HepG2 (cell line): ENCODE measurements around the gene BTN1A1. TPM values are rescaled to one million over a fixed set of nuclear protein-coding genes. Genes with fewer than 3 reads are reported as not detected.

ENCODE experiments used
- BATF2 ChIP-seq: sonication (generic); formaldehyde crosslinking; IDR thresholded peaks from 2 replicates; pipeline ENCODE4 v1.8.0; 2022; ENCODE audit warnings: mild to moderate bottlenecking, missing genetic modification reagents, moderate library complexity
- BRCA1 ChIP-seq: sonication (generic); formaldehyde crosslinking; IDR thresholded peaks from 2 replicates; pipeline ENCODE4 v1.4.0; 2020; ENCODE audit warnings: missing genetic modification reagents
- HCFC1 ChIP-seq: fragments of 150-350 bp; IDR thresholded peaks from 2 replicates; pipeline ENCODE4 v1.6.1; 2014; ENCODE audit warnings: low read depth, low read length
- MAF1 ChIP-seq: sonication (generic); formaldehyde crosslinking; IDR thresholded peaks from 2 replicates; pipeline ENCODE4 v1.5.0; 2020; ENCODE audit warnings: missing genetic modification reagents, borderline replicate concordance
- MEIS2 ChIP-seq: sonication (generic); formaldehyde crosslinking; IDR thresholded peaks from 2 replicates; pipeline ENCODE4 v1.9.0; 2021; ENCODE audit warnings: mild to moderate bottlenecking, missing genetic modification reagents
- MXI1 ChIP-seq: IDR thresholded peaks from 3 replicates; pipeline ENCODE4 v1.6.1; 2012; ENCODE audit warnings: low read depth, low read length, inconsistent platforms, borderline replicate concordance
- PHF20 ChIP-seq: sonication (generic); formaldehyde crosslinking; IDR thresholded peaks from 2 replicates; pipeline ENCODE4 v1.5.0; 2020; ENCODE audit warnings: mild to moderate bottlenecking, missing genetic modification reagents
- PRDM15 ChIP-seq: sonication (generic); formaldehyde crosslinking; IDR thresholded peaks from 2 replicates; pipeline ENCODE4 v1.4.0; 2020; ENCODE audit warnings: missing genetic modification reagents
- RARG ChIP-seq: sonication (generic); formaldehyde crosslinking; IDR thresholded peaks from 2 replicates; pipeline ENCODE4 v1.4.0; 2020; ENCODE audit warnings: low read depth, mild to moderate bottlenecking, missing genetic modification reagents
- SAFB2 ChIP-seq: sonication (generic); formaldehyde crosslinking; IDR thresholded peaks from 2 replicates; pipeline ENCODE4 v1.5.1; 2020; ENCODE audit warnings: missing genetic modification reagents, low read depth, mild to moderate bottlenecking, borderline replicate concordance
- SRSF1 ChIP-seq: fragments of 200-400 bp; formaldehyde crosslinking; optimal IDR thresholded peaks from 2 replicates; pipeline ENCODE3; 2017; ENCODE audit warnings: mild to moderate bottlenecking, low read depth, low read length, moderate library complexity
- STAG1 ChIP-seq: sonication (generic); formaldehyde crosslinking; IDR thresholded peaks from 2 replicates; pipeline ENCODE4 v1.4.0; 2020; ENCODE audit warnings: missing genetic modification reagents
- TEAD2 ChIP-seq: sonication (generic); formaldehyde crosslinking; IDR thresholded peaks from 2 replicates; pipeline ENCODE4 v1.9.0; 2021; ENCODE audit warnings: missing genetic modification reagents
- TEAD3 ChIP-seq: optimal IDR thresholded peaks from 2 replicates; pipeline ENCODE3; 2016; ENCODE audit warnings: borderline replicate concordance
- polyA plus RNA-seq, 8 experiments: library from polyadenylated mRNA; depleted of rRNA in 3 of 8; stranded (reverse) in 7 of 8; unstranded in 1 of 8; fragments of >200 nt; fragmentation: Illumina TruSeq in 4 of 8; extraction: Trizol in 4 of 8; gene quantifications; 2 replicates each; pipeline versions ENCODE4 v1.2.1 to v1.2.3, GENCODE V29; 2011 to 2016; ENCODE audit warnings: low read depth in 4 of 8, missing spikeins in 1 of 8, mixed read lengths in 1 of 8; ENCODE audit not compliant: insufficient read depth in 1 of 8
- total RNA-seq, 5 experiments: library from RNA; depleted of rRNA; stranded (reverse); fragments of >200 nt; fragmentation: Illumina TruSeq; extraction: Trizol; gene quantifications; 2 replicates each; pipeline ENCODE4 v1.2.3, GENCODE V29; 2016; ENCODE audit warnings: low read depth in 1 of 5
- TF ChIP-seq, protein P1 (sequence below): sonication (generic); formaldehyde crosslinking; IDR thresholded peaks from 2 replicates; pipeline ENCODE4; 2020; ENCODE audit warnings: missing genetic modification reagents, mild to moderate bottlenecking, borderline replicate concordance
- TF ChIP-seq, protein P2 (sequence below): sonication (generic); formaldehyde crosslinking; IDR thresholded peaks from 2 replicates; pipeline ENCODE4 v1.4.0; 2020; ENCODE audit warnings: missing genetic modification reagents, borderline replicate concordance
- TF ChIP-seq, protein P3 (sequence below): sonication (generic); formaldehyde crosslinking; IDR thresholded peaks from 2 replicates; pipeline ENCODE4 v1.5.1; 2020; ENCODE audit warnings: missing genetic modification reagents, mild to moderate bottlenecking, borderline replicate concordance

Gene BTN1A1
- total and polyA plus RNA-seq, 2 of the 13 experiments (the other 11 are each of a cell fraction or from before 2014, with no cell fraction given), result 0.04 TPM; not detected in 1

- TF ChIP-seq PRDM15 (CRISPR knock-in tag), result peak; percentile 69; the same call in 1 of the 2 replicates
- TF ChIP-seq TEAD3, result peak; percentile 23
- TF ChIP-seq STAG1 (CRISPR knock-in tag), result peak; percentile 35
- TF ChIP-seq RARG (CRISPR knock-in tag), result no peak
- TF ChIP-seq PHF20 (CRISPR knock-in tag), result peak; percentile 79
- no peak; the same call in 1 of the 2 replicates for TF ChIP-seq MAF1 (CRISPR knock-in tag)
- TF ChIP-seq SRSF1, result peak; percentile 31
- TF ChIP-seq HCFC1, result no peak
- no peak for TF ChIP-seq TEAD2 (CRISPR knock-in tag)
- TF ChIP-seq, protein P1, sequence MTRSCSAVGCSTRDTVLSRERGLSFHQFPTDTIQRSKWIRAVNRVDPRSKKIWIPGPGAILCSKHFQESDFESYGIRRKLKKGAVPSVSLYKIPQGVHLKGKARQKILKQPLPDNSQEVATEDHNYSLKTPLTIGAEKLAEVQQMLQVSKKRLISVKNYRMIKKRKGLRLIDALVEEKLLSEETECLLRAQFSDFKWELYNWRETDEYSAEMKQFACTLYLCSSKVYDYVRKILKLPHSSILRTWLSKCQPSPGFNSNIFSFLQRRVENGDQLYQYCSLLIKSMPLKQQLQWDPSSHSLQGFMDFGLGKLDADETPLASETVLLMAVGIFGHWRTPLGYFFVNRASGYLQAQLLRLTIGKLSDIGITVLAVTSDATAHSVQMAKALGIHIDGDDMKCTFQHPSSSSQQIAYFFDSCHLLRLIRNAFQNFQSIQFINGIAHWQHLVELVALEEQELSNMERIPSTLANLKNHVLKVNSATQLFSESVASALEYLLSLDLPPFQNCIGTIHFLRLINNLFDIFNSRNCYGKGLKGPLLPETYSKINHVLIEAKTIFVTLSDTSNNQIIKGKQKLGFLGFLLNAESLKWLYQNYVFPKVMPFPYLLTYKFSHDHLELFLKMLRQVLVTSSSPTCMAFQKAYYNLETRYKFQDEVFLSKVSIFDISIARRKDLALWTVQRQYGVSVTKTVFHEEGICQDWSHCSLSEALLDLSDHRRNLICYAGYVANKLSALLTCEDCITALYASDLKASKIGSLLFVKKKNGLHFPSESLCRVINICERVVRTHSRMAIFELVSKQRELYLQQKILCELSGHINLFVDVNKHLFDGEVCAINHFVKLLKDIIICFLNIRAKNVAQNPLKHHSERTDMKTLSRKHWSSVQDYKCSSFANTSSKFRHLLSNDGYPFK, result no peak; the same call in 1 of the 2 replicates
- TF ChIP-seq, protein P2, sequence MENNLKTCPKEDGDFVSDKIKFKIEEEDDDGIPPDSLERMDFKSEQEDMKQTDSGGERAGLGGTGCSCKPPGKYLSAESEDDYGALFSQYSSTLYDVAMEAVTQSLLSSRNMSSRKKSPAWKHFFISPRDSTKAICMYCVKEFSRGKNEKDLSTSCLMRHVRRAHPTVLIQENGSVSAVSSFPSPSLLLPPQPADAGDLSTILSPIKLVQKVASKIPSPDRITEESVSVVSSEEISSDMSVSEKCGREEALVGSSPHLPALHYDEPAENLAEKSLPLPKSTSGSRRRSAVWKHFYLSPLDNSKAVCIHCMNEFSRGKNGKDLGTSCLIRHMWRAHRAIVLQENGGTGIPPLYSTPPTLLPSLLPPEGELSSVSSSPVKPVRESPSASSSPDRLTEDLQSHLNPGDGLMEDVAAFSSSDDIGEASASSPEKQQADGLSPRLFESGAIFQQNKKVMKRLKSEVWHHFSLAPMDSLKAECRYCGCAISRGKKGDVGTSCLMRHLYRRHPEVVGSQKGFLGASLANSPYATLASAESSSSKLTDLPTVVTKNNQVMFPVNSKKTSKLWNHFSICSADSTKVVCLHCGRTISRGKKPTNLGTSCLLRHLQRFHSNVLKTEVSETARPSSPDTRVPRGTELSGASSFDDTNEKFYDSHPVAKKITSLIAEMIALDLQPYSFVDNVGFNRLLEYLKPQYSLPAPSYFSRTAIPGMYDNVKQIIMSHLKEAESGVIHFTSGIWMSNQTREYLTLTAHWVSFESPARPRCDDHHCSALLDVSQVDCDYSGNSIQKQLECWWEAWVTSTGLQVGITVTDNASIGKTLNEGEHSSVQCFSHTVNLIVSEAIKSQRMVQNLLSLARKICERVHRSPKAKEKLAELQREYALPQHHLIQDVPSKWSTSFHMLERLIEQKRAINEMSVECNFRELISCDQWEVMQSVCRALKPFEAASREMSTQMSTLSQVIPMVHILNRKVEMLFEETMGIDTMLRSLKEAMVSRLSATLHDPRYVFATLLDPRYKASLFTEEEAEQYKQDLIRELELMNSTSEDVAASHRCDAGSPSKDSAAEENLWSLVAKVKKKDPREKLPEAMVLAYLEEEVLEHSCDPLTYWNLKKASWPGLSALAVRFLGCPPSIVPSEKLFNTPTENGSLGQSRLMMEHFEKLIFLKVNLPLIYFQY, result no peak
- no peak for TF ChIP-seq SAFB2 (CRISPR knock-in tag)
- no peak for TF ChIP-seq MXI1
- peak; percentile 58; the same call in 1 of the 2 replicates for TF ChIP-seq MEIS2 (CRISPR knock-in tag)
- TF ChIP-seq, protein P3, sequence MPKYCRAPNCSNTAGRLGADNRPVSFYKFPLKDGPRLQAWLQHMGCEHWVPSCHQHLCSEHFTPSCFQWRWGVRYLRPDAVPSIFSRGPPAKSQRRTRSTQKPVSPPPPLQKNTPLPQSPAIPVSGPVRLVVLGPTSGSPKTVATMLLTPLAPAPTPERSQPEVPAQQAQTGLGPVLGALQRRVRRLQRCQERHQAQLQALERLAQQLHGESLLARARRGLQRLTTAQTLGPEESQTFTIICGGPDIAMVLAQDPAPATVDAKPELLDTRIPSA (CRISPR knock-in tag), result no peak
- TF ChIP-seq BRCA1 (CRISPR knock-in tag), result 0 out of 2 replicates have a peak, but pooled peaks have one; percentile 21
- TF ChIP-seq BATF2 (CRISPR knock-in tag), result no peak
These were observed 37.9 kb downstream of the BTN1A1 start, which contains the start of gene HMGN4 (continued) for GRCh38 chr6:26537846-26538571.
